Fibroblast of the aortic adventitia (primary cell): ENCODE data around the gene NKD2. TPM values are rescaled to one million over a fixed set of nuclear protein-coding genes. Genes with fewer than 3 reads are reported as not detected.
"Not testable (repeated sequence)": the region's sequence is repeated elsewhere in the genome, so short reads cannot be mapped to it uniquely, and the experiment has no call there.

Experiments used
- DNase-seq: peaks from one replicate; pipeline ENCODE4 v3.0.0-alpha.2; 2010; ENCODE audit warnings: low read depth
- H3K4me3 ChIP-seq: 2 replicates; pipeline ENCODE4 v1.5.1; 2011; ENCODE audit warnings: low read depth, mild to moderate bottlenecking, control low read depth, low read length, moderate library complexity
- CTCF ChIP-seq: IDR thresholded peaks from 2 replicates; pipeline ENCODE4 v1.5.1; 2011; ENCODE audit warnings: mild to moderate bottlenecking, low read length, control low read depth, inconsistent platforms; ENCODE audit not compliant: insufficient read depth
- total RNA-seq: library from RNA; depleted of rRNA; stranded (reverse); fragments of >200 nt; gene quantifications from 2 replicates; pipeline ENCODE4 v1.2.3, GENCODE V29; 2012; ENCODE audit warnings: low replicate concordance

NKD2 gene
- total RNA-seq, 1 donor, result 0.81 TPM

GRCh38 chr5:1056611-1057484 is 48.2 kb downstream of the NKD2 start:
- H3K4me3 ChIP-seq, result no peak overlapping the region
- DNase-seq, result no peak
- no peak for TF ChIP-seq CTCF

- no peak overlapping the region for H3K4me3 ChIP-seq
- no peak for TF ChIP-seq CTCF
- DNase-seq, result no peak
Measured at GRCh38 chr5:1057485-1058082, 49.0 kb downstream of the NKD2 start.

GRCh38 chr5:1058083-1058945 is 49.7 kb downstream of the NKD2 start:
- DNase-seq, result no peak
- no peak for TF ChIP-seq CTCF
- H3K4me3 ChIP-seq, result no peak overlapping the region

GRCh38 chr5:1058988-1059883 is 50.6 kb downstream of the NKD2 start:
- no peak overlapping the region for H3K4me3 ChIP-seq
- TF ChIP-seq CTCF, result no peak
- no peak for DNase-seq

GRCh38 chr5:1059884-1060263 is 51.3 kb downstream of the NKD2 start:
- no peak for DNase-seq
- TF ChIP-seq CTCF, result no peak
- H3K4me3 ChIP-seq, result no peak overlapping the region

- TF ChIP-seq CTCF, result no peak
- no peak for DNase-seq
Measured at GRCh38 chr5:1060535-1060981, 52.0 kb downstream of the NKD2 start.

GRCh38 chr5:1061292-1061691 is 52.7 kb downstream of the NKD2 start:
- not testable (repeated sequence) for H3K4me3 ChIP-seq, DNase-seq

More at GRCh38 chr5:1060535-1060981, 52.0 kb downstream of the NKD2 start:
- H3K4me3 ChIP-seq, result no peak overlapping the region
